Activated naive CD4-positive, alpha-beta T cell treated with anti-CD3 and anti-CD28 coated beads, Interleukin-2, amount 10 ng/mL, durations not matched to agents 7 days and 5 days (primary cell): ENCODE results near the gene NLGN1.

ENCODE experiments used
- CTCF ChIA-PET: fragments of 350-600 bp; sonication (Branson Sonifier 250); formaldehyde crosslinking; loops from one replicate; lab custom pipeline; 2021; ENCODE audit warnings: antibody characterized with exemption; lab: Charles Lee
- DNase-seq: peaks from one replicate; pipeline ENCODE4 v3.0.0-alpha.2; 2020
- H3K27ac Mint-ChIP-seq: one replicate; pipeline ENCODE4 v1.8.0; 2021; ENCODE audit warnings: mild to moderate bottlenecking, moderate library complexity, mixed read lengths
- H3K27me3 Mint-ChIP-seq: one replicate; pipeline ENCODE4 v1.8.0; 2021; ENCODE audit warnings: mild to moderate bottlenecking, mixed read lengths
- H3K36me3 Mint-ChIP-seq: one replicate; pipeline ENCODE4 v1.8.0; 2021; ENCODE audit warnings: mixed read lengths
- H3K4me1 Mint-ChIP-seq: one replicate; pipeline ENCODE4 v1.8.0; 2021; ENCODE audit warnings: mixed read lengths
- H3K4me3 Mint-ChIP-seq: one replicate; pipeline ENCODE4 v1.8.0; 2021; ENCODE audit warnings: mild to moderate bottlenecking, moderate library complexity, mixed read lengths
- H3K9me3 Mint-ChIP-seq: one replicate; pipeline ENCODE4 v1.8.0; 2021; ENCODE audit warnings: mixed read lengths

The NLGN1 gene

GRCh38 chr3:173826901-173827609 lies 429.5 kb downstream of the NLGN1 start:
- H3K27me3 Mint-ChIP-seq, result no peaks in the 10 kb centered on the region
- H3K36me3 Mint-ChIP-seq, result no peaks in the 10 kb centered on the region
- CTCF ChIA-PET, result no interaction called here
- no peak for DNase-seq
- no peak overlapping the region for H3K4me3 Mint-ChIP-seq
- no peaks in the 10 kb centered on the region for H3K4me1 Mint-ChIP-seq
- peaks cover 1% of the 10 kb centered on the region for H3K9me3 Mint-ChIP-seq
- H3K27ac Mint-ChIP-seq, result no peak overlapping the region

- CTCF ChIA-PET, result no interaction called here
- peaks cover 8% of the 10 kb centered on the region for H3K9me3 Mint-ChIP-seq
- no peaks in the 10 kb centered on the region for H3K36me3 Mint-ChIP-seq
- no peak overlapping the region for H3K27ac Mint-ChIP-seq
- no peaks in the 10 kb centered on the region for H3K27me3 Mint-ChIP-seq
- DNase-seq, result no peak
- no peaks in the 10 kb centered on the region for H3K4me1 Mint-ChIP-seq
- H3K4me3 Mint-ChIP-seq, result no peak overlapping the region
Measured at GRCh38 chr3:173838644-173839043, 441.1 kb downstream of the NLGN1 start.

- no peaks in the 10 kb centered on the region for H3K36me3 Mint-ChIP-seq
- peaks cover 11% of the 10 kb centered on the region for H3K9me3 Mint-ChIP-seq
- no peaks in the 10 kb centered on the region for H3K4me1 Mint-ChIP-seq
- DNase-seq, result no peak
- no peaks in the 10 kb centered on the region for H3K27me3 Mint-ChIP-seq
- no peak overlapping the region for H3K27ac Mint-ChIP-seq
- CTCF ChIA-PET, result no interaction called here
- H3K4me3 Mint-ChIP-seq, result no peak overlapping the region
Measured at GRCh38 chr3:173839859-173840258, 442.3 kb downstream of the NLGN1 start.

GRCh38 chr3:173841334-173841733 lies 443.8 kb downstream of the NLGN1 start:
- Mint-ChIP-seq H3K4me1 (no peaks in the 10 kb centered on the region), H3K4me3 (no peak overlapping the region), H3K9me3 (peaks cover 11% of the 10 kb centered on the region), H3K27me3 (no peaks in the 10 kb centered on the region), H3K36me3 (no peaks in the 10 kb centered on the region), H3K27ac (no peak overlapping the region)
- CTCF ChIA-PET, result no interaction called here
- DNase-seq, result no peak

- CTCF ChIA-PET, result no interaction called here
- H3K36me3 Mint-ChIP-seq, result no peaks in the 10 kb centered on the region
- no peaks in the 10 kb centered on the region for H3K4me1 Mint-ChIP-seq
- H3K27ac Mint-ChIP-seq, result no peak overlapping the region
- H3K27me3 Mint-ChIP-seq, result no peaks in the 10 kb centered on the region
- H3K4me3 Mint-ChIP-seq, result no peak overlapping the region
- no peak for DNase-seq
- H3K9me3 Mint-ChIP-seq, result peaks cover 11% of the 10 kb centered on the region
Measured at GRCh38 chr3:173843060-173843459, 445.5 kb downstream of the NLGN1 start.

- CTCF ChIA-PET, result no interaction called here
- Mint-ChIP-seq H3K4me3 (no peak overlapping the region), H3K9me3 (peaks cover 11% of the 10 kb centered on the region), H3K4me1 (no peaks in the 10 kb centered on the region), H3K36me3 (no peaks in the 10 kb centered on the region), H3K27ac (no peak overlapping the region), H3K27me3 (no peaks in the 10 kb centered on the region)
- no peak for DNase-seq
Measured at GRCh38 chr3:173846584-173846983, 449.0 kb downstream of the NLGN1 start.

- Mint-ChIP-seq H3K9me3 (no peaks in the 10 kb centered on the region), H3K27me3 (no peaks in the 10 kb centered on the region), H3K4me3 (no peak overlapping the region), H3K36me3 (no peaks in the 10 kb centered on the region), H3K27ac (no peak overlapping the region), H3K4me1 (no peaks in the 10 kb centered on the region)
- no peak for DNase-seq
- CTCF ChIA-PET, result no interaction called here
Measured at GRCh38 chr3:173849489-173849888, 451.9 kb downstream of the NLGN1 start.

GRCh38 chr3:173857154-173857553 lies 459.6 kb downstream of the NLGN1 start:
- CTCF ChIA-PET, result no interaction called here
- Mint-ChIP-seq H3K9me3 (no peaks in the 10 kb centered on the region), H3K27me3 (no peaks in the 10 kb centered on the region), H3K4me1 (no peaks in the 10 kb centered on the region), H3K27ac (no peak overlapping the region), H3K36me3 (no peaks in the 10 kb centered on the region), H3K4me3 (no peak overlapping the region)
- no peak for DNase-seq

GRCh38 chr3:173862701-173863100 lies 465.2 kb downstream of the NLGN1 start:
- CTCF ChIA-PET, result no interaction called here
- Mint-ChIP-seq H3K27me3 (no peaks in the 10 kb centered on the region), H3K4me3 (no peak overlapping the region), H3K9me3 (no peaks in the 10 kb centered on the region), H3K36me3 (no peaks in the 10 kb centered on the region), H3K27ac (no peak overlapping the region), H3K4me1 (no peaks in the 10 kb centered on the region)
- no peak for DNase-seq

GRCh38 chr3:173863551-173863950 lies 466.0 kb downstream of the NLGN1 start:
- CTCF ChIA-PET, result no interaction called here
- Mint-ChIP-seq H3K9me3 (no peaks in the 10 kb centered on the region), H3K4me1 (no peaks in the 10 kb centered on the region), H3K27me3 (no peaks in the 10 kb centered on the region), H3K4me3 (no peak overlapping the region), H3K27ac (no peak overlapping the region), H3K36me3 (no peaks in the 10 kb centered on the region)
- no peak for DNase-seq

GRCh38 chr3:173865900-173866498 lies 468.5 kb downstream of the NLGN1 start:
- Mint-ChIP-seq H3K4me1 (no peaks in the 10 kb centered on the region), H3K4me3 (no peak overlapping the region), H3K27me3 (no peaks in the 10 kb centered on the region), H3K9me3 (peaks cover 2% of the 10 kb centered on the region), H3K27ac (no peak overlapping the region), H3K36me3 (no peaks in the 10 kb centered on the region)
- DNase-seq, result no peak
- CTCF ChIA-PET, result no interaction called here

GRCh38 chr3:173869766-173870165 lies 472.2 kb downstream of the NLGN1 start:
- Mint-ChIP-seq H3K27ac (no peak overlapping the region), H3K27me3 (no peaks in the 10 kb centered on the region), H3K4me3 (no peak overlapping the region), H3K9me3 (peaks cover 5% of the 10 kb centered on the region), H3K4me1 (no peaks in the 10 kb centered on the region), H3K36me3 (no peaks in the 10 kb centered on the region)
- CTCF ChIA-PET, result no interaction called here
- DNase-seq, result no peak

GRCh38 chr3:173870976-173871375 lies 473.4 kb downstream of the NLGN1 start:
- H3K27me3 Mint-ChIP-seq, result no peaks in the 10 kb centered on the region
- H3K4me1 Mint-ChIP-seq, result no peaks in the 10 kb centered on the region
- no peak for DNase-seq
- H3K27ac Mint-ChIP-seq, result no peak overlapping the region
- CTCF ChIA-PET, result no interaction called here
- peaks cover 5% of the 10 kb centered on the region for H3K9me3 Mint-ChIP-seq
- no peaks in the 10 kb centered on the region for H3K36me3 Mint-ChIP-seq
- no peak overlapping the region for H3K4me3 Mint-ChIP-seq

GRCh38 chr3:173875790-173876189 lies 478.2 kb downstream of the NLGN1 start:
- Mint-ChIP-seq H3K4me1 (no peaks in the 10 kb centered on the region), H3K9me3 (peaks cover 3% of the 10 kb centered on the region), H3K27me3 (no peaks in the 10 kb centered on the region), H3K4me3 (no peak overlapping the region), H3K27ac (no peak overlapping the region), H3K36me3 (no peaks in the 10 kb centered on the region)
- DNase-seq, result no peak
- CTCF ChIA-PET, result no interaction called here

- H3K27me3 Mint-ChIP-seq, result no peaks in the 10 kb centered on the region
- CTCF ChIA-PET, result no interaction called here
Measured at GRCh38 chr3:173876476-173876875, 478.9 kb downstream of the NLGN1 start.

More at GRCh38 chr3:173876476-173876875, 478.9 kb downstream of the NLGN1 start:
- no peaks in the 10 kb centered on the region for H3K36me3 Mint-ChIP-seq
- no peak overlapping the region for H3K4me3 Mint-ChIP-seq
- no peak overlapping the region for H3K27ac Mint-ChIP-seq
- peaks cover 3% of the 10 kb centered on the region for H3K9me3 Mint-ChIP-seq
- H3K4me1 Mint-ChIP-seq, result no peaks in the 10 kb centered on the region
- no peak for DNase-seq
